Stimulated activated CD4-positive, alpha-beta T cell treated with anti-CD3 and anti-CD28 coated beads, Interleukin-12 subunit alpha, Interleukin-12 subunit beta, amount 100 ng/mL, for 24 hours (primary cell): Measurements from ENCODE around the gene CYB5RL.
"Not testable (repeated sequence)": the region's sequence is repeated elsewhere in the genome, so short reads cannot be mapped to it uniquely, and the experiment has no call there.

Source experiments
- DNase-seq, 2 experiments: peaks; one replicate each; pipeline ENCODE4 v3.0.0-alpha.2; 2020; ENCODE audit warnings: low read depth in 2 of 2

Gene CYB5RL

DNA sequence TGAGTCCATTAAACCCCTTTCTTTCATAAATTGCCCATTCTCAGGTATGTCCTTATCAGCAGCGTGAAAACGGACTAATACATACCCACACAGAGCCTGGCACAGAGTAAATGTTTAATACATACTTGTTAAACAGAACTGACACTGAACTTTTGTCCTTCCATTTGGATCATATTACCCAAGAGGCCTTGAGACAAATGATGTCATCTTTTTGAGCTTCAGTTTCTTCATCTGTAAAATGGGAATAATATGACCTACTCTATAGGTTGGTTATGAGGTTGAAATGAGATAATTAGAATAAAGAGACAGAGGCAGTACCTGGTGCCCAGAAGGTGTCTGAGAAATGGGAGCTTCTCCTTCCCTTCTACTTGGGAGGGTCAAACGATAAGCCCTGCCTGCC is 13.8 kb downstream of the CYB5RL start:
- no peak for DNase-seq

DNA sequence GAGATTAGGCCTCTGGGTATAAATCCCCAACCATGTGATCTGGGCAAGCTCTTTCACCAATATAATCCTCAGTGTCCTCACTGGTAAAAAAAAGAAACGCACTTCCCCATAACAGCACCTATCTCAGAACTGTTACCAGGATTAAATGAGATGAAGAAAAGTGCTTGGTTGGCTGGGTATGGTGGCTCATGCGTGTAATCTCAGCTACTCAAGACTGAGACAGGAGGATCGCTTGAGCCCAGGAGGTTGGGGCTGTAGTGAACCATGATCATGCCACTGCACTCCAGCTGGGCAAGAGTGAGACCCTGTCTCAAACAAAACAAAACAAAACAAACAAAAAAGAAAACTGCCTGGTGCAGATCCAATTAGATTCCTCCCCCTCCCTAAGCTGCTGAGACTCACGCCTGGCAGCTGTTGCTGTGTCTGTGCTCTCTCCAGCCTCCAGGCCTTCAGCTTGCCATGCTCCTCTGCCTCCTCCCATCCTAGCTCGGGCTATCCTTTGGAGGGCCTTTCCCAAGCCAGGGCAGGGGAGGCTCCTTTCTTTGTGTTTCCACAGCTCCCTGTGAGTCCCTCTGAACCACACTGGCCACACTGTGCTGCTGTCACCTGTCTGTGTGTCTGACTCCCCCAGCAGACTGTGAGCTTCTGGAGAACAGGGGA is 19.0 kb downstream of the CYB5RL start:
- DNase-seq: no peak

DNA sequence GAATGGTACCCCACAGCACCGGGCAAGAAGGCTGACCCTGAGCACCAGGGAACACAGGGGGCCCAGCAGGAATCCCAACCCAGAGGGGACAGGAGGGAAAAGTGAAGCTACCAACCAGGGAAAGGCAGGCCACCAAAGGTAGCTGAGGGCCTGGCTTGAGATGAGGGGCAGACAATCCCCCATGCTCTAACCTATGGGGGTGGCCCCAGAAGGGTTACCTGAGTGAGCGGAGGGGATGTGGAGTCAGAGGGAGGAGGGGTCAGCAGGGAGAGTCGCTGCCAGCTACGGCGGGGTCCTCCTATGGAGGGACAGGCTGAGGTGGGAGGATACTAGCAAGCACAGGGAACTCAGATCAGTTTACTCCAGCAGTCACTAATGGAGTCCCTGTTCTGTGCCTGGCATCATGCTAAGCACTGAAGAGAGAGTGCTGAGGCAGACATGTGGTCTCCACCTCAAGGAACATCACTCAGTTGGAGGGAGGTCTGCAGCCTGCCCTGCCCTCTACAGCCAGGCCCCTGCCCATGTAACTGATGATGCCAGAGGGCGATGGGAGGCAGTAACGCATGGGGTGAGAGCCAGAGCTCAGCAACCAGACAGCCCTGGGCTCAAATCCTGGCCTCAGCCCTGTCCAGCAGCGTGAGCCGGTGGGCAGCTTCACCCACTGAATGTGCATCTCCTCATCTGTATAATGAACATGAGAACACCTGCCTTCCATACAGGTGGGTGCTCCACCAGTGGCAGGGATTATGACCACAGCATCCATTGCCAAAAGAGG is 21.3 kb downstream of the CYB5RL start:
- no peak for DNase-seq

DNA sequence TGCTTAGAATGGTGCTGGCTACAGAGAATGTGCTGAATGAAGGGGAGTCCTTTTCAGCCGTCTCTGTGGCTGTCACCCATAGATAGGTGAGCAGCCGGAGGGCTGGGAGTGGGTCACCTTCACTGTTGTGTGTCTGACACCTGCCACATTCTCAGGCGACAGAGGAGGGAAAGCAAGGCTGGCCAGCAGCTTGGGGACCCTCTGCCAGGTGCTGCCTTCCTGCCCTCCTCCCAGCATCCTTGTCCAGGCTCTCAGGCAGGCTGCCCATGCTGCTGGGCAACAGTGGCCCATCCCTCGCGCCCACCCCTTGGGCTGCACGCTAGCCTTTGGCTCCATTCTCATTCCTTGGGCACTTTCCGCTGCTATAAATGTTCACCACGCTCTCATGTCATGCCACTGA is 22.1 kb downstream of the CYB5RL start:
- no peak for DNase-seq

DNA sequence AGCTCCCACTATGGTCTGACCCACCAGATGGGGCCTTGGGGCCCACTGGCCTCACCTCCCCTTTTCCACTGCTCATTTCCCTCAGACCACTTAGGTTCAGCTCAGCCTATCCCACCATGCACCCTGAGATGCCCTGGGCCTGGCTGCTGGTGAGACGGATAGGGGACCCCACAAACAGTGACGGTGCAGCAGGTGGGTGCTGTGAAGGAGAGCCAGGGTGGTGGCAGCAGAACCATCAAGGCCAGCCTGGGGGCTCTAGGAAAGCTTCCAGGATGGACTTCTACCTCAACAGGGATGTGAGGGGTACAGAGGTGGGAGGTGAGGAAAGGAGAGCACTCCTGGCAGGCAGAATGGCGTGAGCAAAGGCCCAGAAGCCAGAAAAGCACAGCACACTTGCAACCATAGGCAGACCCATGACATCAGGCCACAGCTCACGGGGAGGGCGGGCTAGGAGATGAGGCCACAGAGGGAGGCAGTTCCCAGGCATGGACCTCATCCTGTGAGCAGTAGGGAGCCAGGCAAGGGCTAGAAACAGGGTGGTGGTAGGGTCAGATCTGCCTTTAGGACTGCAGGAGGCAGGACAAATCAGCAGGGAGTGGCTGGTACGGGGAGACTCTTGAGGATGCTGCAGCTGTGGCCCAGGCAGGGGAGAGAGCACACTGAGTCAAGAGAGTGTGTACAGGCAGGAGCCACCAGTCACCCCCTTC is 23.1 kb downstream of the CYB5RL start:
- DNase-seq: no peak

DNA sequence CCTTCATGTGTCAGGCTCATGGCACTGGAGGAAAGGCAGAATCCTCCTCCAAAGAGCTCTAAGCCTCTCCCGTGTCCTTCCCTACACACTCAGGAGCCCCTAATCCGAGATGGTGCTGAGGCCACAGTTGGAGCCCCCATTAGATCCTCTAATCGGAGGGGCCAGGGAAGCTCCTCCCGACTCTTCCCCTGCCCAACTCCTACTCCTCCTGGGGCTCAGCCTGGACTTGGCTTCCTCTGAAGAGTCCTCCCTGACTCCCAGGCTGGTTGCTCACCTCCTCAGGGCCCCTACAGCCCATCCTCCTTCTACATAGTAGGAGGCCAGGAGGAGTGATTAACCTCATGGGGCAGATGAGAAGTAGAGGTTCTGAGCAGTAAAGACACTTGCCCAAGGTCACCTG is 25.7 kb downstream of the CYB5RL start:
- DNase-seq: no peak

DNA sequence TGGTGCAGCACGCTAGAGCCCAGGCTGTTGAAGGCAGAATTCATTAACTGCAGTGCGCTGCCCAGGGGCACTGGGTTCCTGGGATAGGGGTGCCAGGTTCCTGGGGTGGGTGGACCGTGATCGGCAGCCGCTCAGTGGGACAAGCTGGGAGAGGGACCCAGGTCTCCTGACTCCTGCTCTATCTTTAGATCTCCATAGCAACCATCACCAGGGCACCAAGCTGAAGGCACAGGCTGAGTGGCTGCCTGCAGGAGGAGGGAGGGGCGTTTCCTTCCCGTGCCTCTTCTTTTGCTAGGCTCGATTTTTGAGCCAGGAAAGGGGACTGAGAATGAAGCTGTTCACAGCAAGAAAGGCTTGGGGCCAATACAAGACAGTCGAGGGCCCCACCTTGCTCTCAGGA is 26.1 kb downstream of the CYB5RL start:
- DNase-seq: no peak

DNA sequence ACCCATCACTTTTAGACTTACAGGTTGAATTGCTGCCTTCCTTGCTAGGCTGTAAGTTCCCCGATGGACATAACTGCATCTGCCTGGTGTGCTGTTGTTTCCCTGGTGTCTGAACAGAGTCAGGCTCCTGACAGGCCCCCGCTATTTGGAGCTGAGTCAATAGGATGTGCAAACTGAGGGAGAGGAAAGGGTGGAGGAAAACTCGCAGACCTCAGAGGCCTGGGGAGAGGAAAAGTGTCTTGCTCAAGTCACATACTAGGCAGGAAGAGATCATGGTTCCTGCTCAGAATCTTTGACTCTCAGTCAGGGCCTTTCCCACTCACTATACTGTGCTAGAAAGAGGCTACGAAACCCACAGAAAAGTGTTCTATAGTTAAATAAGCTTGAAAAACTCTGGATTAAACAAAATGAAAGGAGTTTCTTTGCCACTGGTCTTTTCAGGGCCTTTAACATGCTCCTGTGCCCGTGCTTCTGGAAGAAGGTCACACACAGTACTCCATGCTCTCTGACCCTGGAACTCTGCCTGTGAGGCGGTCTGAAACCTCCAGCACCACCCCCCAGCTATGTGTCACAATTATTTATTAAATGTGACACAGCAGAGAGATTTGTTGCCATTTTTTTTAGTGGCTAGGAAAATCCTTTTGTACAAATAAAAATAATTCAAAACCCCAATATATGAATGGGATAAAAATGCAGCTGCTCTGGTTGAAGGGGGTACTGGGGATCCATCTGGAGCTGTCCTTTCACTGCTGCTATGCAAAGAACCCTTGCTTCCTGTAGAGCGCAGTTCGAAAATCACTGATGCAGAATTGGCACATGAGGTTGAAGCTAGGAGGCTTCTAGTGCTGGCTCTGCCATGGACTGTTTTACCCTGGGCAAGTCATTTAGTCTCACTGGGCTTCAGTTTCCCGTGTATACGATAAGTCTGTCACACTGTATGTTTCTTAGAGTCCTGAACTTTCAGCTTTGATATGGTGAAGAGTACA is 26.9 kb downstream of the CYB5RL start:
- no peak for DNase-seq

DNA sequence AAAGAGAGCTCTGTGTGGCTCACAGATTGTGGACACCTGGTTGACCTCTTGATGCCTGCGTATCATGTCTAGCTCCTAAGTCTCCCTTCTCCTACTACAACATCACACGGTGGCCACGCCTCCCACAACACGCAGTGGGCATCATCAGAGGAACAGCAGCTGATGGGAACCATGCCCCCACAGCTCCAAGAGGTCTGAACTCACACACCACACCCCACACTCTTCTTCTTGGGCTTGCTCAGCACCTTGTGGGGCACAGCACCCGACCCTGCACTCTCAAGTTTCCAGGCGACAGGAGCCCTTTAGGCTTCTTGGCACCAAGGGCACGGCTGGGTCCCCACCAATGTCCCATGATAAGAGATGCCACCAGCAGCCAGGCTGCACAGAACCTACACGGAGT is 28.2 kb downstream of the CYB5RL start:
- no peak for DNase-seq

DNA sequence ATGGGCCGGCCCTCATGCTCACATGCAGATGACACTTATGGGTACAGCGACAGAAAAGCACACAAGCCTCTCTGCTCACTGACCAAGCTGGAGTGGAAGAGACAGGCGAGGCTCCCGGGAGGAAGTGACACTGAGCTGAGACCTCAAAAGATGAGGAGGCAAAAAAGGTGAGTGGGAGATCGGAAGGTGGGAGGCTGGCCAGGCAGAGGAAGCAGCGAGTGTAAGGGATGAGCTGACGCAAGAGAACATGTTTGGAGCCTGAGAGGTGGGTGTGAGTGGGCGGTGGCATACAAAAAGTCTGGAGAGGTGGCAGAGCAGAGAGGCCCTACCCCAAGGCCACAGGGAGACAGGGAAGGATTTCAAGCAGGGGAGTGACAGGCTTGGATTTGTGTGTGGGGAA is 28.8 kb downstream of the CYB5RL start:
- DNase-seq: no peak

DNA sequence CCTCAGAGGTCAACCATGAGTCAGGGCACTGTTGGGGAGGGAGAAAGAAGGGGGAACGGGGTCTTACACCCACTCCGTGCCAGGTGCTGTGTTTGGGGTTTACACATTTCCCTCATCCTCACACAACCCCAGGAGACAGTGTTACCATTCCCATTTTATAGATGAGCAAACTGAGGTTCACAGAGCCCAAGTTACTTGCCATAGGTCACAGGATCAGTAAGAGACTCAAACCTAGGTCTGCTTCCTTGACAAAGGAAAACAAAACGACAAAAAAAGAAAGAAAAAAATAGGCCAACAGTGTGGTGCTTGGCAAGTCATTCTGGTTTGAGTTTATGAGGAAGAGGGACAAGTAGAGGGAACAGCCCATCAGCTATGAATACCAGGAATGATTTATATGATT is 30.8 kb downstream of the CYB5RL start:
- DNase-seq: no peak

DNA sequence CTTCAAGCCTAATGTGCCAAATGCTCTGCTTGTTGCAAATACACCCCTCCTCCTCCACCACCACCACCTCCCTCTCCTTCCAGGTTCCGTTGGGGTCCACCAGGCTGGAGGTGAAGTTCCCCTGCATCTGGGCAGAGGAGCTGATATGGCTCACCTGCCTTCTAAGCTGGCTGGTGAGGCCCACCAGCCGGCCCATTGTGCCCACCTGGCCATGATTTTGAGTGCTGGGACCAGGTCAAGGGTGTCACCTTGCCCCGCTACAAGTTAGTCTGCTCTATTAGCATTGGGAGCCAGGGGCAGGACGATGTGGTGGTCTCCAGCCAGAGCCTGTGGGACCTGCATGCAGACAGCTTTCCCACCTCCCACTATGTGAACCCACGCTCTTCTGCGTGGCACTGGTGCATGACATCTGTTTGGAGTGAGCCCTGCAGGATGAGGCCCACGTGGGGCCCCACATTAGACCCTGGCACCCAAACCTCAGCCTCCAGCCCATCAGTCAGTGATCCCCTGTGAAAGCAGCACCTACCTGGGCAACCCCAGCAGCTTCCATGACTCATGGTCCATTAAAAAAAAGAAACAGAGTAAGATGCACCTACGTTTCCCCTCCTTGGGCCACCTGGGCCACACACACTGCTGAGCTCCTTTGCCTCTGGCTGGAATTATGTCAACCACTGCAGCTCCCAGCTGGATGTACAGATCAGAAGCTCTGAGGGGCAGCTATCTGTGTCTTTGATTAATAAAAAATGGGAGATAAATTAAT is 31.4 kb downstream of the CYB5RL start:
- no peak for DNase-seq

DNA sequence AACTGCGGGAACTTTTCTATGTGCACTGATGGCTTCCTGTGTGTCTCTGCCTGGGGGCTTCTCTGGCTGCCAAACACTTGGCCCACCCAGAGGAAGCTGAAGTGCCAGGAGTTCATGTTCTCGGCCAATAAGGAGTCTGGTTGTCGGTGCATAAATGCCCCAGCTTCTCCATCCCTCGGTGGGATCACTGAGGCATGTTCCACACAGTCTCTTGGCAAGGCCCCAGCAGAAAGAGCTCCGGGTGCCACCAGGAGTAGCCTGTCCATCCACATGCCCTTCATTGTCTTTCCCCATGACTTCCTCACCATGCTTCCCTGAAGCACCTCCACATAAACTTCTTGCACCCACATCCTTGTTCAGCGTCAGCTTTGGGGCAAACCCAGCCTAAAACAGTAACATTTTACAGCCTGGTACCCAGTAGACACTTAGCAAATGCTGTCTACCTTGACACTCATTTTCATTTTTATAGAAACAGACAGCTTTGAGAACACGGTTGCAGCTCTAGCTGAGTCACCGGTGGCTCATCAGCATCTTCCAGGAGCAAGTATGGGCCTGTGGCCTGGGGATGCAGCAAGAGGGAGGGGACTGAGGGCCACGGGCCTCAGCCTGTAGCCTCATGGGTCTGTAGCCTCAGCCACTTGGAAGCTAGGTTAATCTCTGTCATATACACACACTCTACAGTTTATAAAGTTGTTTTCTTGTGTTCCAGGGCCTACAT is 32.2 kb downstream of the CYB5RL start:
- DNase-seq: no peak

DNA sequence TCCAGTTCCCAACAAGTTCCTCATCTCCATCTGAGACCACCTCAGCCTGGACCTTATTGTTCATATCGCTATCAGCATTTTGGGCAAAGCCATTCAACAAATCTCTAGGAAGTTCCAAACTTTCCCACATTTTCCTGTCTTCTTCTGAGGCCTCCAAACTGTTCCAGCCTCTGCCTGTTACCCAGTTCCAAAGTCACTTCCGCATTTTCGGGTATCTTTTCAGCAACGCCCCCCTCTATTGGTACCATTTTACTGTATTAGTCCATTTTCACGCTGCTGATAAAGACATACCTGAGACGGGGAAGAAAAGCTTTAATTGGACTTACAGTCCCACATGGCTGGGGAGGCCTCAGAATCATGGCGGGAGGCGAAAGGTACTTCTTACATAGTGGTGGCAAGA is 33.5 kb downstream of the CYB5RL start:
- not testable (repeated sequence) for DNase-seq

DNA sequence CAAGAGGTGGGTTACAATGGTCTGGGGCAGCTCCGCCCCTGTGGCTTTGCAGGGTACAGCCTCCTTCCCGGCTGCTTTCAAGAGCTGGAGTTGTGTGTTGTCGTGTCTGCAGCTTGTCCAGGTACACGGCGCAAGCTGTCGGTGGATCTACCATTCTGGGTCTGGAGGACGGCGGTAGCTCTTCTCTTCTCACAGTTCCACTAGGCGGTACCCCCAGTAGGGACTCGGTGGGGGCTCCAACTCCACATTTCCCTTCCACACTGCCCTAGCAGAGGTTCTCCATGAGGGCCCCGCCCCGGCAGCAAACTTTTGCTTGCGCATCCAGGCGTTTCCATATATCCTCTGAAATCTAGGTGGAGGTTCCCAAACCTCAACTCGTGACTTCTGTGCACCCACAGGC is 34.7 kb downstream of the CYB5RL start:
- no peak for DNase-seq

DNA sequence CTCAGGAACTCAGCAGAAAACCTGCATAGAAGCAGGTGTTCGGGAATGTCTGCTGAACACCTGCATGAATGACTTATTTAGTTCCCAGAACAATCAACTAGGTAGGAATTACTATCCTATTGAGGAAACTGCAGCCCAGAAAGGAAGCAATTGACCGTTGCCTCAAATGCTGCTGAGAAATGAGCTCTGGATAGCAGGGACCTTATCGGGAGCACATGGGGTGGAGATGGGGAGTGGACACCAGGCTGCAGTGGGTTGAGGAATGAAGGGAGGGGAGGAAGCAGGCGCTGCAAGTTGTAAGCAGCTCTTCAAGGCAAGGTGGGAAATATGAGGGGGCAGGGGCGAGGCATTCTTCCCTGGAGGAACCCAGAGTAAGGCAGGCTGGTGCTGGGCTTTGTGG is 36.3 kb downstream of the CYB5RL start:
- no peak for DNase-seq

DNA sequence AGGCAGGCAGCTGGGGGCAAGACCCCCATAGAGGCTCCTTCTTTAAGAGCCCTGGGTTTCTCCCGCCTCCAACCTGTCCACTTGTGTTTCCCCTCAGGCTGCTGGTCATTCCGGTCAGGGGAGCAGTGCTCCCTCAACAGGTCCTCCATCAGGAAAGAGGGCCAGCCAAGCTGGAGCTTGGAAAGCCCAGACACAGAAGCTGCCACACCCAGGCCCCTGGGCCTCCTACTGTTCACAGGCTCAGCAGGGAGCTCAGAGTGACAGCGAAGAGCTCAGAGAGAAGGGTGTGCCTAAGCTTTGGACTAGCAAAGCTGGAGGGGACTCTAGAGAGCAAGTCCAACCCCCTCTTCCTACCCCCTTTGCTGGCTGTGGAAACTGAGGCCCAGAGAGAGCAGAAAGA is 36.8 kb downstream of the CYB5RL start:
- DNase-seq: no peak

DNA sequence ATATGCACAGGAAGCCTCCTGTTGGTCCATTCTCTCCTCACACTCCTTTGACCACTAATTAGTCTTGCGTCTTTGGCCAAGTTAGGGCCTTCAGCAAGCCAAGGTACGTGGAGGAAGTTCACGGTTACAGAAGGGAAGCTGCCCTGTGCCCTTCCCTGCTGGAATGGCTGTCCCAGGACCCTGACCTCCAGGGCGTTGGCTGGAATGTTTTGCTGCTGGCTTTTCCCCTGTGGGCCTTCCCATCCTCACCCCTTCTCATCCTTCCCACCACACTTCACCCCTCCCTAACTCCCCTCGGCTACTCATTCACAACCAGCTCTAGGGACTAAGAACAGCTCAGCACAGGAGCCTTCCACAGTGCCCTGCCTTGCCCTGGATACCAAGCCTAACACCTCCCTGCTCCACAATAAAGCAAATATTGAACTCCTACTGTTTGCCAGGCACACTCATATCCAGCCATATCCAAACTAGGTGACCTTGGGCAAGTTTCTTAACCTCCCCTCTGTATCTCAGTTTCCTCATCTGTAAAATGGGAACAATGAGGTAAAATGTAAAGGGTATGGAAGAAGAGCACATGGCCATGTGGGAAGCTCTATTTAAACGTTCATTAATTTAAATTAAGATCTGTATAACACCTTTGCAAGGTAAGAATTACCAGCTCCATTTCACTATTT is 38.2 kb downstream of the CYB5RL start:
- no peak for DNase-seq

DNA sequence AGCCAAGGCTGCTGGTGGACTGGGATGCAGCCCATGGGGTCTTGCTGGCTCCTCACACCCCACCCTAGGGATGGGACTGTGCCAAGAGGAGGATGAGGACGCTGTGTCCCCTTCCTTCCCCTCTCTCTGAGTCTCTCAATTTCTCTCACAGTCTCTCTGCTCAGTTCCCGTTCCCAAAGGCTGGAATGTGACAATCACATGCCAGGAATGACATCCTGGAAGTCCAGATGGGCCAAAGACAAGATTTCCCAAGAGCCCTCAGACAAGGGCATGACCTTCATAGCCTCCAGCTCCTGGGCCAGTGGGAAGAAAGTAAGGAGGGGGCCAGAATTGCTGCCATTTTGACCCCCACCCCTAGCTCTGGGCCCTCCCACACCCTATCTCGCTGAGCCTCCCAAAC is 39.5 kb downstream of the CYB5RL start:
- DNase-seq: no peak
